ENCODE measurements around the gene DCST1.

DCST1 gene

DNA sequence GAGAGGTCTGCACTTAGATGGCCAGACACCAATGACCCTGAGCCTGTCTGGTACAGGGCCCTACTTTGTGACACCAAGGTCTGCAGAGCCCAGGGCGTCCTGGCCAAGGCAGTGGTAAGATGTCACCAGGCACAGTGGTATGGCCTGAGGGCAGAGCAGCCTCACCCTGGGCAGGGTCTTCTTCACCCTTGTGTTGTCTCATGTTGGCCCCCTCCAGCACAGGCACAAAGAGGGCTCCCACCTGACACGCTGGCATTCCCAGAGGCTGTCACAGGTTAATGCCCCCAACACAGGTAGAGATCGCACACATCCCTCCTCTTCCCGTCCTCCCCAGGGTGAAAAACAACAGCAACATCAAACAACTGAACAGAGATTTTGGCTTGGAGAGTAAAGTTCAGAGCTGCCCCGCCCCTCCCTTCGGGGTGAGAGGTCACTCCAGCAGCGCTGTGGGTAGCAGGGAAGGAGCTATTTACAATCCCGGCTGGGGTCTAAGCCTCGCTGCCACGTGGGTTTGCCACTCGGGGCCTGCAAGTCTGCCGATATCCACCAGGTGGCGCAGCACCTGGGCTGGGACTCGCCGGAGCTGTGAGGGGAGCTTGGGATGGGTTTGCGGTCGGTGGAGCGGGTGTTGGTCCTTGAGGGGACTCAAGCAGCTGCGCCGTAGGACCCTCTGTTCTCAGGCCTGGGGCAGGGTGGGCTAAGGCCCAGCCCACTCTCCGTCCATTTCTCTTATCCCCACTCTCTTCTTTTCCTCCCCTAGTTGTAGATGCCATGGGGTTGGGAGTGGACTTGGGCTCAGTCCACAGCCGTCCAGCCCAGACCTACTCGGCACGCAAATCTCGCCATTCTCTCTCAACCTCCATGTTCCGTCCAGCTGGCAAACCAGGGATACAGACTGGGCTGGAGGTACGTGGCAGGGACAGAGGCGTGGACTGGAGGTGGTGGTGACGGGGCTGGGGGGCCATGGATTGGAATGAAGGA, 57.7 kb downstream of the DCST1 start:
- DNase-seq (ENCODE audit: low spot score) = peak; percentile 75

GRCh38 chr1:155092131-155092530, 58.5 kb downstream of the DCST1 start:
- no peak for DNase-seq (ENCODE audit: low spot score)

DNA sequence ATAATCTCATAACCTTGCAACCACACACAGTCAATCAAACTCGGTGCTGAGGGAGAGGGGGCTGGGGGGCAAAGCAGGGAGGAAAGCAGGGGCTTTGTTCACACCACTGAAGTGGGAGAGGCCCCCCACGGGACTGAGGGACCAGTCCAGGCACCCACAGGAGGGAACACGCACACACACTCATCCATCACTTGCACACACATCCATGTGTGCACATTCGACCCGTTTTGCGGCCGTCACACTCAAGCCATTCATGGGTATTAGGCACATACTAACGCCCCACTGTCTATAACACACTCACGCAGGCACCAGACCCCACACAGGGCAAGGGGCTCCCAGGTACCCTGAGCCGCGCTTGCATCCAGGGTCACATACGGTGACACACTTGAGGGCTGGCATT, 59.0 kb downstream of the DCST1 start:
- DNase-seq (ENCODE audit: low spot score) = no peak

DNA sequence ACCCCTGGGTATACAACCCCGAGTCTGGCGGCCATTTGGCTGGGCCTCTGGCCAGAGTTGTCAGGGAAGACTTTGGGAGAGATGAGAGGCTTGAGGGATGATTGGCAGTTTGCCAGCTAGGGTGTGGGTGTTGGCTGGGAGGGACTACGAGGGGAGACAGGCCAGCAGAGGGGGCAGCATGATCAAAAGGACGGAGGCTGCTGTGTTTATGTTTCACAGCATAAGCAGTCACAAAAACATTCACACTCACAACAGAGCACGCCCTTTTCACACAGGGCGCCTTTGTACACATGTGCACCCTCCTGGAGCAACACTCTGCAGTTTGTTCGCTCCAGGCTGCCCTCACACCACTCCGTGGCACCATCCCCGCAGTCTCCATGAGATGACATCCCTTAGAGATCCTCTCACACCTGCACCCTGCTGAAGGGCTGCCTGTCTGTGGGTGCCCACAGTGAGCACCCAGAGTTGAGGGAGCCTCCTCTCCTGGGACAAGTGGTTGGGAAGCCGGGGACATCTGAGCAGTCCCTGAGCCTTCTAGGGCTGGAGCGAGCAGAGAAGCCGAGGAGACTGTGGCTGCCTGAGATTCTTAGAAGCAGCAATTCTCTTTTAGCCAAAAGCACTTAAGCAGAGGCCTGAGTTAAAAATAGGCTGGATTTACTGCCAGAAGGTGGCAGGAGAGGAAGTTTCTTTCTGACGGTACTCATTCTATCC, 60.4 kb downstream of the DCST1 start:
- no peak for DNase-seq (ENCODE audit: low spot score)

GRCh38 chr1:155094622-155094948, 61.0 kb downstream of the DCST1 start:
- DNase-seq (ENCODE audit: low spot score) = no peak

GRCh38 chr1:155099331-155099730, 65.7 kb downstream of the DCST1 start:
- DNase-seq (ENCODE audit: low spot score) = no peak
